GM12874 (cell line): ENCODE measurements around the gene PLEKHH2.

Experiments
- TF ChIP-seq, protein P1 (sequence below): IDR thresholded peaks from 2 replicates; pipeline ENCODE4 v1.5.1; 2011; ENCODE audit warnings: low read depth, mild to moderate bottlenecking, control low read depth, low read length, moderate library complexity; ENCODE audit not compliant: insufficient read depth

PLEKHH2 gene

DNA sequence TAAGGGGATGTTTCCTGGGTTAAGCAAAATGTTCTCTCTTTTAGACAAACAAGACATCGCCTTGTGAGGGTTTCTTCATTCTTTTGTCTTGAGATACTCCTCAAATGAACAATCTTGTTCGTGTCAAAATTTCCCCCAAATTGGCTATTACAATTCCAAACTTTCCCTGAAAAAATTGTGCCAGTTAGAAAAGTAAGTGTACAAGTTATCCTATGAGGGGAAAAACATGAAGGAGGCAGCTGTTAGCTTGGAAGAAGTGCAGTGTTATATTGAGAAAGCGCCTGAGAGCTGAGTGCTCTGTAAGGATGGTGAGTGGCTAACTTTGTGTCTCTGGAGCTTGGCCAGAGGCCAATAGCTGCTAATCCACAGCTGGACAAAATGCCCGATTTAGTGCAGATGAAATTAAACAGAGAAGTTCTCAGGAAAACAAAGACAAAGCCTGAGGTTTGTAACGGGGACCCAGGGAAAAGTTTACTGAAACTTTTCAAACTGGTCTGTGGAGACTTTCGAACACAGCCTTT is 14.1 kb upstream of the PLEKHH2 start:
- TF ChIP-seq, protein P1, sequence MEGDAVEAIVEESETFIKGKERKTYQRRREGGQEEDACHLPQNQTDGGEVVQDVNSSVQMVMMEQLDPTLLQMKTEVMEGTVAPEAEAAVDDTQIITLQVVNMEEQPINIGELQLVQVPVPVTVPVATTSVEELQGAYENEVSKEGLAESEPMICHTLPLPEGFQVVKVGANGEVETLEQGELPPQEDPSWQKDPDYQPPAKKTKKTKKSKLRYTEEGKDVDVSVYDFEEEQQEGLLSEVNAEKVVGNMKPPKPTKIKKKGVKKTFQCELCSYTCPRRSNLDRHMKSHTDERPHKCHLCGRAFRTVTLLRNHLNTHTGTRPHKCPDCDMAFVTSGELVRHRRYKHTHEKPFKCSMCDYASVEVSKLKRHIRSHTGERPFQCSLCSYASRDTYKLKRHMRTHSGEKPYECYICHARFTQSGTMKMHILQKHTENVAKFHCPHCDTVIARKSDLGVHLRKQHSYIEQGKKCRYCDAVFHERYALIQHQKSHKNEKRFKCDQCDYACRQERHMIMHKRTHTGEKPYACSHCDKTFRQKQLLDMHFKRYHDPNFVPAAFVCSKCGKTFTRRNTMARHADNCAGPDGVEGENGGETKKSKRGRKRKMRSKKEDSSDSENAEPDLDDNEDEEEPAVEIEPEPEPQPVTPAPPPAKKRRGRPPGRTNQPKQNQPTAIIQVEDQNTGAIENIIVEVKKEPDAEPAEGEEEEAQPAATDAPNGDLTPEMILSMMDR: no peak

DNA sequence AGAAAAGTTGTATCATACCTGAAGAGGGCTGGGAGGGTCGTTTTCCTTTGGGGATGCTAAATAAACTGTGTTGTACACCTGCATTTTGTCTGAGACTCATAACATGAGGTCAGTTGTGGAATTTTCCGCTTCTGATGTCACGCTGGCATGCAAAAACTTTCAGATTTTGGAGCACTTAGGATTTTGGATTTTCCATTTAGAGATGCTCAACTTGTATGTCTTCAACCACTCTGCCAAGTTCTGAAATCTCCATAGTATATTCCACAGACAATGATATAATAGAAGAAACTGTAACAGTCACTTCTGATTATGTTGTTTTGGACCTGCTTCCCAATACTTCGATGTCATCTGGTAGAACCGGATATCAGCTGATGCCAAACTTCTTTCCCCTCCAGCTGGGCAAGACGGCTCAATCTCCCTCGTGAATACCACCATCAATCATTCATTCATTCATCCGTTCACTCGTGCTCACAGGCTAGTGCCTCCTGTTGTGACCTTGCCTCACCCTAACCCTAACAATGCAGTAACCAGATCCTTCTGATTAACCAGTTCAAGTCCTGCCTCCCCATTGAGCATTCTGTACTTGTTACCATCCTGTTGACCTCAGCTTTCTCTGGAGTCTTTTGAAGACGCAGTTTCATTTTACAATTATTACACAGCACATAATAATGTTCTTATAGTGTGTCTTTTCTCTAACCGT is 5.3 kb upstream of the PLEKHH2 start:
- TF ChIP-seq, protein P1: no peak

DNA sequence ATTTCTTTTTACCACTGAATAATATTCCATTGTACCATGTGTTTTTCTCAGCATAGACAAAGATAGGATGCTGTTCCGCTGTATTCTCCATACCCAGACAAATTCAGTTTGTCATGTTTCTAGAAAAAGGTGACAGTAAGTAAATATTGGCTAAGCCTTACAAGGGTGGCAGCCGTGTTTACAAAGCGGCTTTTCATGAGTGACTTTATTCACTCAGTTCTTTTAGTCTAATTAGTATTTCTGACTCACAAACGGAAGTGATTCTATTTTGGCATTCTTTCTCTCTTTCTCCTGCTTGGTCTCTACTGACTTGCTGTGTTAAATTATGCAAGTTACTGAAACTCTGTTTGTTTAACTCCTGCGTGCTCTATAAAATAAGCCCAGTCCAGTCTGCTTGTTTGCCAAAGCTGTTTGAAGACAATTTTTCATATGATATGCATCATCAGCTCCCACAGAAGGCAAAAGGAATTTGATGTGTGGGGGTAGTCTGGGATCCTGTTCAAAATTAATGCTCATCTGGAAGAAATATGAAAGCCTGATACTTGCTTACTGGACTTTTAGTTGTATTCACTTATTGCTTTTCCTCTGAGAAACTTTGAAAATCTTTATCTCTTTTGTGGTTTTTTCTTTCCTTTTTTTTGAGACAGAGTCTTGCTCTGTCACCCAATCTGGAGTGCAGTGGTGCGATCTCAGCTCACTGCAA is 2.3 kb upstream of the PLEKHH2 start:
- TF ChIP-seq, protein P1: no peak

GRCh38 chr2:43636621-43637020 is 439 bp upstream of the PLEKHH2 start:
- TF ChIP-seq, protein P1: no peak

- TF ChIP-seq, protein P1: no peak
These were observed 5.3 kb downstream of the PLEKHH2 start for GRCh38 chr2:43642363-43642762.

- TF ChIP-seq, protein P1: no peak
These were observed 6.6 kb downstream of the PLEKHH2 start for GRCh38 chr2:43643680-43644079.

DNA sequence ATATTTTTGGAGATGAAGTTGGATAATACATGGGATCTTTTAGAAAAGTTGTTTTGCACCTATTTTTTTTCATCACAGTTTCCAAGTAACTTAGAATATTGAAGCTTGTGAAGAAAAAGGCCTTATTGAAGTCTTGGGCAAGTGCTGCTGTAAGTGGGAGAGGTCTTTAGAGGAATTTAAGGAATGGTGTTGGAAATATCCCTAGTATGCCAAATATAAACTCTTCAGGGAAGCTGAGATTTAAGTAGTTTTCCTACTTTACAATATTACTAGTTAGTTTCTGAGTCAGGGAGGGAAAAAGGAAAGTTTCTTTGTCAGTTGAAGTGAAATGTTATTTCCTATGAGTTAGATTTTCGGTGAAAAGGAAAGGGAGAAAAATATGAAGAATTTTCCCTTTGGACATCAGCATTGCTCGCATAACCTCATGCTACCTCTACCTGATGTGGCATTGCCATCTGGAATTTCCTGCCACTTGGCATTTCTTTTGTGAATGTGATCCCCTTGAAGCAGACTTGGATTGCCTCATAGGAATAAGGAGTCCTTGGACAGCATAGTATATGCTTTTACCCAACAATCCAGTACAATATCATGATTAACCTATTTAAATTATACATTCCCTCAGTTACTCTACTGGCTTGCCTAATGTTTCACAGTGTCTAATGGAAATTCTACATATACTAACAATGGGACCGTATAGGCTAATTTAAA is 12.1 kb downstream of the PLEKHH2 start:
- TF ChIP-seq, protein P1: no peak
